HG03558 (cell line): ENCODE data around the gene RNU6-1.

Experiments
- ATAC-seq: cut with Tn5 transposase; IDR thresholded peaks from one replicate; pipeline ENCODE4 v1.9.1; 2021; ENCODE audit warnings: moderate number of reproducible peaks; ENCODE audit not compliant: unreplicated experiment; ENCODE audit errors: extremely low read depth

RNU6-1 gene

DNA sequence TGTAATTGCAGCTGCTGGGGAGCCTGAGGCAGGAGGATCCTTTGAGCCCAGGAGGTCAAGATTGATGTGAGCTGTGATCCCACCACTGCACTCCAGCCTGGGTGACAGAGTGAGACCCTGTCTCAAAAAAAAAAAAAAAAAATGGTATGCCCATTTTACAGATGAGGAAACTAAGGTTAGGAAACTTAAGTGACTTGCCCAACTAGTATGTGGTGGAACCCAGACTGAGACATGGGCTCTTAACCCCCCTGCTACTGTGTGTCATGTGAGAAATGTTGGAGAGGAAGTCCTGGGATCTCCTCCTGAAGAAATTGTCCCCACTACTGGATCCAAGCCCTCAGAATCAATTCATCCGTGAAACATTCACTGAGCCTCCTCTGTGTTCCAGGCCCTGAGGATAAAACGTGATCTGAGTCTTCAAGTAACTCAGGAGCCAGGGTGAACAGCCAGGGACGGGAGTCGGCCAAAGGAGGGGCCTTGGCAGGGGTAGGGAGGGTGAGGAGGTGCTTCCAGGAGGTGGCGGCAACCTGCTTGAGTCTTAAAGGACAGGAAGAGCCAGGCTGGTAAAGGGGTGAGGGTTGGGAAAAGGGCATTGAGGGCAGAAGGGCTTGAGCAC lies 19.6 kb upstream of the RNU6-1 start:
- no peak for ATAC-seq

GRCh38 chr15:67857220-67857619 lies 17.4 kb upstream of the RNU6-1 start:
- ATAC-seq: no peak

- ATAC-seq: no peak
These were observed 16.0 kb upstream of the RNU6-1 start for GRCh38 chr15:67855842-67856241.

- no peak for ATAC-seq
These were observed 14.5 kb upstream of the RNU6-1 start for GRCh38 chr15:67854358-67854757.

DNA sequence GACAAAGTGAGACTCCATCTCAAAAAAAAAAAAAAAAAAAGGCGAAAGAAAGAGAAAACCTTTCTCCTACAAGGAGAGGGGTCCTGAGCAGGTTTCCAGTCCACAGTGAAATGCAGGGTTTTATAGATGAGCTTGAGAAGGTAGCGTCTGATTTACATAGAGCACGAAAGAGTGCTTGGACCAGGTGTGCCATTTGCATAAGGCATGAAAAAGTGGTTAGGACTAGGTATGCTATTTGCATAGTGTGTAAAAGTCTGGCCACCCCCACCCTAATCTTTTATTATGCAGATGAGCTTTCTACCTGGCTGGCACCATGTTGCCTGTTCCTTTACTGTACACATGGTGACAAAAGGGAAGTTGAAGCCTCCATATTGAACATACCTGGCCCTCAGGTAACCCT lies 13.6 kb upstream of the RNU6-1 start:
- no peak for ATAC-seq

GRCh38 chr15:67852418-67852817 lies 12.6 kb upstream of the RNU6-1 start:
- no peak for ATAC-seq

GRCh38 chr15:67850994-67851571 lies 11.2 kb upstream of the RNU6-1 start:
- no peak for ATAC-seq

GRCh38 chr15:67850336-67850735 lies 10.5 kb upstream of the RNU6-1 start:
- no peak for ATAC-seq

DNA sequence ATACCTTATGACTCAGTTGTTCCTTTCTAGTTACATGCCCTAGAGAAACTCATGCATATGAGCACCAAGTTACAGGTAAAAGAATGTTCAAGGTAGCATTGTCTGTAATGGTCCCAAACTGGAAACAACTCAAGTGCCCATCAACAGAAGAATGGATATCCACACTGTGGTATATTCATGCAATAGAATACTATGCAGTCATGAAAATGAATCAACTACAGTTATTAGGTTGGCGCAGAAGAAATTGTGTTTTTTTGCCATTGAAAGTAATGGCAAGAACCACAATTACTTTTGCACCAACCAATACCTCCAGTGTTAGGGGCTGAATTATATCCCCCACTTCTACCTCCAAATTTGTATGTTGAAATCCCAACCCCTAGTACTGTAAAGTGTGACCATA lies 9.7 kb upstream of the RNU6-1 start:
- ATAC-seq: no peak

GRCh38 chr15:67845974-67846373 lies 6.1 kb upstream of the RNU6-1 start:
- ATAC-seq: no peak

- ATAC-seq: no peak
These were observed 3.9 kb upstream of the RNU6-1 start for GRCh38 chr15:67843571-67844387.

DNA sequence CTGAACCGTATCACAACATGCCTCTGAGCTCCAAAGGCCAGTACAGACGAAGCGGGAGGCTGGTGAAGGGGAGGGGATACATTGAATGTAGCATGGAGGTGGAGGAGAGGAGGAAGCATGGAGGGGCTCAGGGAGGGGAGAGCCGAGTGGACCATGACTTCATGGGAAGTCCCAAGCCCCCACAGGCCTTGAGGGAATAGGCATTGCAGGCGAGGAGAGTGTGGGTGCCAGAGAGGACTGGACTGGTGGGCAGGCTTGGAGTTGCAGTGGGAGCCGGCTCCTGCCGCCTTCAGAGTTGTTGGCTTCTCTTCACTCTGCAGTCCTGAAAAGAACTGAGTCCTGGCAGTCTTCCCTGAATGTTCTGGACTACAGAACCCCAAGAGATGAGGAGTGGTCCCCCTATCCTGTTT lies 3.3 kb upstream of the RNU6-1 start:
- no peak for ATAC-seq

- ATAC-seq: no peak
These were observed 1.6 kb upstream of the RNU6-1 start for GRCh38 chr15:67841513-67841762.

GRCh38 chr15:67840749-67841512 lies 1.1 kb upstream of the RNU6-1 start:
- no peak for ATAC-seq

DNA sequence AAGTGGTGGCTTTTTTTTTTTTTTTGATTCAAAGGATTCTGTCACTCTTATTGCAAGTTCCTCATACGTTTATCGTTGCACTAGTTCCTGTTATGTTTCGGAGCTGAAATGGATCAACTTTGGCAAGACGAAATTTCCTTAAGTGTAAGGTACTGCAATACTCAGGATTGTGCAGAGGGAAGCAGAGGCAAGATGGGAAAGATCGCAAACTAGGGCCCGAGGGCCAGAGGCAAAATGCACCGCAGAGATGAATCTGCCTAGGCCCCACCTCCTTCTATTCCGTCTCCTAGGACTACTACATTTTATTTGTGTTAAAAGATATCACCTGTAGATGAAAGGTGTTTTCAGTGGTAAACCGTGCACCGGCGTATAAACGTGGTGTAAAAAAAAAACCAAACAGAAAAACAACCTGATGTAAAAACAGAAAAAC lies 331 bp downstream of the RNU6-1 start:
- no peak for ATAC-seq

- no peak for ATAC-seq
These were observed 984 bp downstream of the RNU6-1 start for GRCh38 chr15:67838789-67839332.

GRCh38 chr15:67836955-67837354 lies 2.9 kb downstream of the RNU6-1 start:
- no peak for ATAC-seq

- no peak for ATAC-seq
These were observed 3.4 kb downstream of the RNU6-1 start for GRCh38 chr15:67836477-67836876.

- ATAC-seq: no peak
These were observed 3.8 kb downstream of the RNU6-1 start for GRCh38 chr15:67836134-67836455.

DNA sequence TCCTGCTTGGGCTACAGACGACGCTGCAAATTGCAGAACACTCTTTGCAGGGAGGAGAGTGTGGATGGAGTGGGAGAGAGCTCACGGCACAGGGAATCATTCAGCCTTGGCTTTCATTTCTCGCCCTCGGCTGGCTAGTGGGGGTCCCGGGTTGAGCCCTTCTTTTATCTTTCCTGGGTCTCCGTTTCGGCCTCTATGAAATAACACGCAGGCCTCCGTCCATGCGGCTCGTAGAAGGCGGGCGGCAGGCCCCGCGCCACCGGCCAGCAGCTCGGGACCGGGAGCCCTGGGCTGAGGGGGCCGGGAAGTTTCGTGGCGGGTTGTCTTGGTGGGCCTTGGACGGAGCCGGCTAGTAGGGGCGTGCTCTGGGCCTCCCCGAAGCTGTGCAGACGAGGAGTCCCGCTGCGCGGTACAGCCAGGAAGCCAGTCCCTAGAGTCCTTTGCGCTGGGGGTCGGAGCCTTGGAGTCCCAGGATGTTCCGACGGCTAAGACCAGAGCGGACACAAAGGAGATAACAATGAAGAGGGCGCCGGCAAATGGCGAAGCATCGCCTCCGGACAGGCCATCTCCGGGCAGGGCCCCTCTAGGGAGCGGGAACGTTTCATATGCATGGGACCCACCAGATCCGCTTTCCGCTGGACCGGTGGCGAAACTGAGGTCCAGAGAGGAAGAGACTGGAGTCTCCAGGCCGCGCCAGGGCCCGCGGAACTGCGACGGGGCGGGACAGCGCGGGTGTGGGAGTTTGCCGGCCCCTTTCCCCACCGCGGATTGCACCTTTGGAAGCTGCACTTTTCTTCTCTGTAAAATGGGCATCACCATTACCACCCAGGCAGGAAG lies 4.3 kb downstream of the RNU6-1 start:
- ATAC-seq: no peak
